Measurements from ENCODE around the gene DHRSX.

DNA sequence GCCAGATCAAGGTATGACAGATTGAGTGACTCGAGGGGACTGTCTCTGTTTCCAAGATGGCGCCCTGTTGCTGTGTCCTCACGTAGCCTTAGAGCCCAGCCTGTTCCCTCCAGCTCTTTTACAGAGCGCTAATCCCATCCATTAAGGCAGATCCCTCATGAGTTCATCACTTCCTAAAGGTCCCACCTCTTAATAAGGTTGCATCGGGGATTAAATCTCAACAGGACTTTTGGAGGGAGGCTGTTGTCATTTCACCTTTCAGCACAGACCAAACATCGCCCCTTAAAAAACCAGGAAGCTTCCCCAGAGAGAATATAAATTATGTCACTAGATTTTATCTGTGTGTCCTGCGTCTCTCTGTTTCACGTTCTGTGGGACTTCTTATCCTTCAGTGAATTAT lies 32.6 kb upstream of the DHRSX start:
- TF ChIP-seq, protein P1, sequence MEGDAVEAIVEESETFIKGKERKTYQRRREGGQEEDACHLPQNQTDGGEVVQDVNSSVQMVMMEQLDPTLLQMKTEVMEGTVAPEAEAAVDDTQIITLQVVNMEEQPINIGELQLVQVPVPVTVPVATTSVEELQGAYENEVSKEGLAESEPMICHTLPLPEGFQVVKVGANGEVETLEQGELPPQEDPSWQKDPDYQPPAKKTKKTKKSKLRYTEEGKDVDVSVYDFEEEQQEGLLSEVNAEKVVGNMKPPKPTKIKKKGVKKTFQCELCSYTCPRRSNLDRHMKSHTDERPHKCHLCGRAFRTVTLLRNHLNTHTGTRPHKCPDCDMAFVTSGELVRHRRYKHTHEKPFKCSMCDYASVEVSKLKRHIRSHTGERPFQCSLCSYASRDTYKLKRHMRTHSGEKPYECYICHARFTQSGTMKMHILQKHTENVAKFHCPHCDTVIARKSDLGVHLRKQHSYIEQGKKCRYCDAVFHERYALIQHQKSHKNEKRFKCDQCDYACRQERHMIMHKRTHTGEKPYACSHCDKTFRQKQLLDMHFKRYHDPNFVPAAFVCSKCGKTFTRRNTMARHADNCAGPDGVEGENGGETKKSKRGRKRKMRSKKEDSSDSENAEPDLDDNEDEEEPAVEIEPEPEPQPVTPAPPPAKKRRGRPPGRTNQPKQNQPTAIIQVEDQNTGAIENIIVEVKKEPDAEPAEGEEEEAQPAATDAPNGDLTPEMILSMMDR (IDR thresholded peaks at IDR 0.05) = no peak
- no peak for TF ChIP-seq POLR2A (IDR thresholded peaks at IDR 0.05; ENCODE audit: low read depth)

Data from esophagus muscularis mucosa (tissue), 3 donors.